Stimulated activated CD8-positive, alpha-beta memory T cell treated with anti-CD3 and anti-CD28 coated beads, Interleukin-4, amount 100 ng/mL, for 24 hours (primary cell): ENCODE data around the gene C3.
"Not testable (repeated sequence)": the region's sequence is repeated elsewhere in the genome, so short reads cannot be mapped to it uniquely, and the experiment has no call there.

Experiments
- DNase-seq: peaks from one replicate; pipeline ENCODE4 v3.0.0-alpha.2; 2020; ENCODE audit warnings: low read depth

Gene C3

DNA sequence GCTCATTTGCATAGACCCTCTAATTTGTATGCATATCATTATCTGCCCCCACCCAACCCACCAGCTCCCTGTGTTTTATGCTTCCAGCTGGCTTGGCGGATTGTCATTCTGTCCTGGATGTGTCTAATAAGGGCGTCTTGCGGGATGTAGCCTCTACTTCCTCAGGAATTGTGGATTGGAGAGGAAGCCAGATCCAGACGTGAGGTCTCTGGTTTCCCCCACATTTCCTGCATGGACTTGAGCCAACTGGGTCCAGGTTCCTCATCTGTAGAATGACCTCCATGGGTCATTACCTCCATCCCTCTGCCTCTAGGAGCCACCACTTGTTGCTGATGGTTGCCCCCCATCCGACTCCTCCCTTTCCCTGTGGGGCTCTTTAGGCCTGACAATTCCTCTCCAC, 57.7 kb downstream of the C3 start:
- no peak for DNase-seq

DNA sequence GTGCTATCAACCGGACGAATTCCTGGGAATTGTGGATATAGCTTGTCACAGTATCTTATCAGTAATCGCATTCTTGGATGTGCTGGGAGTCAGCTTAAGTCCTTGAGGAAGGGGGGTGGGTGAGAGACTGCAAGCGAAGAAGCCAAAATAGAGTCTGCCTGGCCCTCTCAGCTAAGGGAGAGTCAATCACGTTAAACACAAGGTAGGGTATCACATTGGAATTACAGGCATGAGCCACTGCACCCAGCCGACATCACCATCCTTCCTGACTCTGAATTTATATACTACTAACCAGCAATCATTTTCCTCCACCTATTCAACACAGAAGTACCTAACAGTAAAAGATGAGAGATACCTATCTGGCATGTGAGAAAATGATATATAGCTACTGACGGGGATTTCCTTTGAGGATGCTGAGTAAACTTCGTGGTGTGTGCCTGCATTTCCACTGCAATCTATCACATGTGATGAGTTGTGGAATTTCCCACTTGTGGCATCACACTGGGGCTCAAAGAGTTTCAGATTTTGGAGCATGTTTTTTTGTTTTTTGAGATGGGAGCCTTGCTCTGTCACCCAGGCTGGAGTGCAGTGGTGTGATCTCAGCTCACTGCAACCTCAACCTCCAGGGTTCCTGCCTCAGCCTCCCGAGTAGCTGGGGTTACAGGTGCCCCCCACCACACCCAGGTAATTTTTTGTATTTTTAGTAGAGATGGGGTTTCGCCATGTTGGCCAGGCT, 58.8 kb downstream of the C3 start:
- not testable (repeated sequence) for DNase-seq

DNA sequence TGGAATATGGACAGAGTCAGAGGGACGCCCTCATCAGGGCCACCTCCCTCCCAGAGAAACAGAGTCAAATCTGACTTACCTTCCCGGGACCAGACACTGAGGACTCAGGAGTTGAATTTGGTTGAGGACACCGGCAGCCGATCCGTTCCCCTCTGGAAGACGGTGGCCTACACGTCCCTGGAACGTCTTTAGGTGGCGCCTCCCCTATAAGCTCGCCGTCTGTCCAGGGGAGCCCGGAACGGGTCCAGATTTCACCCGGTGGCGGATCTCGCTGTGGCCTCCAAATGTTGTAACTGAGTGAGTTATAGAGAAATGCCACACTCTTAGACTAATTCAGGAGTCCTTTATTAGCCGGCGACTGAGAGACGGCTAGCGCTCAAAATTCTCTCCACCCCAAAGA, 59.5 kb downstream of the C3 start:
- DNase-seq = no peak

GRCh38 chr19:6656390-6656789, 64.1 kb downstream of the C3 start:
- DNase-seq = not testable (repeated sequence)

DNA sequence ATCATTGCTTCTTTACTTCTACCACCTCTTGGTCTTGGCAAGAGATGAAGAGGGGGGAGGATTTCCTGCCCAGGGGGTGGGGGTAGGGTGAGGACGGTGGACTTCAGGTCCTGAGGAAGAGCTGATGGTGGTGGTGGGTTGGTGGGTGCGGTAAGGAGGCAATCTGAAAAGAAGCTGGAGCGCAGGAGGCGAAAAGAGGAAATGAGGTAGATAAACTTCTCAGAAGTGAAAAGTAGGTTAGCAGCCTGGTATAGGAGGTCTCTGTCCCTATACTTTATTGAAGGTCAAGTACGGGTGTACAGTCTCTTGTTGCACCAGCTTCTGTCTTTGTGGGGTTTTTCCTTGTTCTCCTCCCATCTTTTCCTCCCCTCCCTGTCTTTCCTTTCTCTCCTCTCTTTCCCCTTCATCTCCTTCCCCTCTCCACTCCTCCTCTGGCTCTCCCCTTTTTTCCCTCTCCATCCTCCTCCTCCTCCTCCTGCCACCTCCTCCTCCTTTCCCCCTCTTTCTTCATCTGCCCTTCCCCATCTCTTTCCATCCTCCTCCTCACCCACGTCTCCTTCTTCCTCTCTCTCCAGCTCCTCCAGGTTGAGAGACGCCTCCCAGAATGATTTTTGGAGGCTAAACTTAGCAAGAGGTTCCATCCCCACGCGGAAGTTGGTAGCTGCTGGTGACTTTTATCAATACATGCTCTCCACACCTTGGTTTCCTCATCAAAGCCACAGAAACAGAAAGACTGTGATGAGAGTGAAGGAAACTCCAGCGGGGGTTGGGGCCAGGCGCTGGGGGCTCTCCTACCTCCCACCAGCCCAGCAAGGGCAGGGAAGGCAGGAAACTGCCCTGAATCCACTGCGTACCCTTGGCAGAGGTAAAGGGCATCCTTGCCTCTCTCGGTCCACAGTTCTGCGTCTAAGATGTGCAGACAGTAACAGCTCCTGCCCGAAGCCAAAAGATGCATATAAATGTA, 65.8 kb downstream of the C3 start:
- DNase-seq = peak; percentile 50

DNA sequence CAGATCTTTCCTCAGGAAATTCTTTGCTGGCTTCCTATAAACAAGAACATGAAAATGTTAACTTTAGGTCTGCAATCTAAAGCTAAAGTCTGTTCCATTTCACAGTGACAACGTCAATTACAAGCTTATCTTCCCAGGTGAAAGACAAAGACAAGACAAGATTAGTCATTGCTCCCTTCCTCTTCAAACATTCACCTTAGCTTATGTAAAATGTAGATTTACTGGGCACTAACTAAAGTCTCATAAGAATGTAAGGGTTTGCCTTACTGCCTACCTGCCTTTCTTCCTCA, 67.7 kb downstream of the C3 start:
- DNase-seq = no peak

- DNase-seq = no peak
These were observed 68.3 kb downstream of the C3 start for GRCh38 chr19:6651965-6652804.

DNA sequence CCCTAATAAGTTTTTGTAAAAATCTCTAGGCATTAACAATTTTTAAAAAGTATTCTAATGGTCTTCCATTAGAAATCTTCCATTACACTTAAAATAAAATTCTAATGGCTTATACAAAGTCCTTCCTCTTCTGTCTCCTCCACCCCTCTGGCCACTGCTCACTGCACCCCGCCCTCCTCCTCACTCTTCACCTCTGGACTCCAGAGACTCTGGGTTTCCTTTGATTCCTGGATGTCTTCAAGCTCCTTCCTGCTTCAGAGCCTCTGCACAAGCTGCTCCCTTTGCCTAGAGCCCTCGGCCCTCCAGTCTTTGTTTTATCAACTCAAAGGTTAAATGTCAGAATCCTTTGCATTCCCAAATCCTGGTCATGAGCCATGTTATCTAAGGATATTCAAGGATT, 71.3 kb downstream of the C3 start:
- DNase-seq = no peak

DNA sequence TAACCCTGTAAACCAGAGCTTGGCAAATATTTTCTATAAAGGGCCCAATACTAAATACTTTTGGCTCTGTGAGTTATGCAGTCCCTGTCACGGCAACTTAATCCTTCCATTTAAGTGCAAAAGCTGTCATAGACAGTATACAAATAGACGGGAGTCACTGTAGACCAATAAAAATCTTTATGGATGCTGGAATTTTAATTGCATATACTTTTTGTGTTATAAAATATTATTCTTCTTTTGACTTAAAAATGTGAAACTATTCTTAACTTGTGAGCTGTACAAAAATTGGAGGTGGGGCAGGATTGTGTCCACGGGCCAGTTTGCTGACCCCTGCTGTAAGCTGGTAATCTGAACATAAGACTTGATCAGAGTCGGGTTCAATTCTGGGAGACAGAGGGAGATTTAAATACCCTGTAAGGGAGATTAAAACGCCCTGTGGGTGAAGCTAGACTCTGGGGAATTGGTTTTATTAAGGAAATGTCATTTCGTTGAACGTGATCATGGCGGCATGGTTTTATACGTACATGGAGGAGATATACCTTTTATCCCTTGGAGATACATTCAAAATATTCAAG, 72.2 kb downstream of the C3 start:
- DNase-seq = no peak

GRCh38 chr19:6644796-6645195, 75.7 kb downstream of the C3 start:
- no peak for DNase-seq

GRCh38 chr19:6640333-6640732, 80.1 kb downstream of the C3 start:
- not testable (repeated sequence) for DNase-seq

GRCh38 chr19:6639439-6639838, 81.0 kb downstream of the C3 start:
- no peak for DNase-seq

- not testable (repeated sequence) for DNase-seq
These were observed 87.0 kb downstream of the C3 start for GRCh38 chr19:6633456-6633813.

DNA sequence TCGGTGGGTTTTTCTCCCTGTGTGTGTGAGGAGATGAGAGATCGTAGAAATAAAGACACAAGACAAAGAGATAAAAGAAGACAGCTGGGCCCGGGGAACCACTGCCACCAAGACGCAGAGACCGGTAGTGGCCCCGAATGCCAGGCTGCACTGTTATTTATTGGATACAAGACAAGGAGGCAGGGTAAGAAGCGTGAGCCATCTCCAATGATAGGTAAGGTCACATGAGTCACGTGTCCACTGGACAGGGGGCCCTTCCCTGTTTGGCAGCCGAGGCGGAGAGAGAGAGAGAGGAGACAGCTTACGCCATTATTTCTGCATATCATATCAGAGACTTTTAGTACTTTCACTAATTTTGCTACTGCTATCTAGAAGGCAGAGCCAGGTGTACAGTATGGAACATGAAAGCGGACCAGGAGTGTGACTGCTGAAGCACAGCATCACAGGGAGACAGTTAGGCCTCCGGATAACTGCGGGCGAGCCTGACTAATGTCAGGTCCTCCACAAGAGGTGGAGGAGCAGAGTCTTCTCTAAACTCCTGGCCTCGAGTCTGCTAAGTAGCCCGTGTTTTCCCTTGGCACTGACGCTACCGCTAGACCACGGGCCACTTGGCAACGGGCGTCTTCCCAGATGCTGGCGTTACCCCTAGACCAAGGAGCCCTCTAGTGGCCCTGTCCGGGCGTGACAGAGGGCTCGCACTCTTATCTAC, 87.5 kb downstream of the C3 start:
- DNase-seq = peak; percentile 39

DNA sequence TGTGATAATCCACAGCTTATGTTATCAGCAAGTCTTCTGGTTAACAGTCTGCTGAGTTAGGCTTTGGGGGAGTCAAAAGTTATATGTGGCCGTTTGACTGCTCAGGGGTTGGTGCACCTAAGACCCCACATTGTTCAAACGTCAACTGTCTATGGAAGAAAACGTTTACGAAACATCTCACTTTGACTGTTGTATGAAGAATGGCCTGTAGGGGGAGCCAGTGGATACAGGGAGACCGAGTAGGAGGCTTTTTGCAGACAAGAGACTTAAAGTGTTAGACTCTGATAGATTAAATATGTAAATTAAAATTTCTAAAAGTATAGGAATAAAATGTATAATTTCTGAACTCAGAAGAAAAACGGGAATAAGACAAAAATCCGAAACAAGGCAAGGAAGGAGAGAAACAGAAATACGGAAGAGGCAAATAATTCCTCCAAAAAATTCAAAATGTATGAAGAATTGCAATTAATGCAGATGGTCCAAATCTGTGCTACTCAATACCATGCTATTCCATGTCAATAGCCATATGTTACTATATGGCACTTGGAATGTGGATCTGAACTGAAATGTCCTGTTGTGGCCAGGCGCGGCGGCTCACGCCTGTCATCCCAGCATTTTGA, 88.3 kb downstream of the C3 start:
- peak; percentile 62 for DNase-seq
